IMR-90 (cell line): ENCODE data around the gene BMP4. TPM values are rescaled to one million over a fixed set of nuclear protein-coding genes. Genes with fewer than 3 reads are reported as not detected.

Source experiments
- ATAC-seq: fragments of 200-7000 bp; cut with Tn5 transposase; 2 replicates; pipeline ENCODE4 v1.9.1; 2020; ENCODE audit warnings: low read depth, mild to moderate bottlenecking, moderate library complexity
- BruUV-seq: library from RNA; stranded (reverse); fragments of 400-500 nt; replicated peaks from 2 replicates; lab custom pipeline; 2021; lab: Mats Ljungman, UMichigan
- CTCF ChIA-PET: fragments of 300-600 bp; formaldehyde crosslinking; extraction: SDS; loops from one replicate; lab custom pipeline; 2021; ENCODE audit warnings: antibody characterized with exemption; lab: Yijun Ruan, JAX
- POLR2A ChIA-PET: fragments of 300-600 bp; sonication (Branson Sonifier 250); formaldehyde crosslinking; loops from one replicate; lab custom pipeline; 2022; ENCODE audit warnings: antibody characterized with exemption; ENCODE audit not compliant: unreplicated experiment; lab: Charles Lee
- DNase-seq: peaks from one replicate; pipeline ENCODE4 v3.0.0; 2013
- H2AFZ ChIP-seq: replicated peaks from 2 replicates; pipeline ENCODE3; 2013; ENCODE audit warnings: low read length, mild to moderate bottlenecking; ENCODE audit not compliant: poor library complexity
- H2AK5ac ChIP-seq: 2 replicates; pipeline ENCODE4 v1.6.1; 2013; ENCODE audit warnings: low read depth, low read length, inconsistent platforms
- H2AK9ac ChIP-seq: replicated peaks from 2 replicates; pipeline ENCODE3; 2013; ENCODE audit warnings: mild to moderate bottlenecking, low read depth, low read length, moderate library complexity; ENCODE audit not compliant: poor library complexity
- H2BK120ac ChIP-seq: 2 replicates; pipeline ENCODE4 v1.6.1; 2013; ENCODE audit warnings: low read depth, low read length, inconsistent platforms
- H2BK15ac ChIP-seq: 3 replicates; pipeline ENCODE4 v1.6.1; 2013; ENCODE audit warnings: low read depth, low read length, inconsistent platforms
- H2BK20ac ChIP-seq: 2 replicates; pipeline ENCODE4 v1.6.1; 2013; ENCODE audit warnings: low read depth, mild to moderate bottlenecking, inconsistent platforms, low read length, moderate library complexity
- H2BK5ac ChIP-seq: 2 replicates; pipeline ENCODE4 v1.6.1; 2013; ENCODE audit warnings: mild to moderate bottlenecking, low read depth, low read length, inconsistent platforms; ENCODE audit not compliant: poor library complexity, severe bottlenecking
- H3K14ac ChIP-seq: replicated peaks from 2 replicates; pipeline ENCODE4 v1.6.1; 2013; ENCODE audit warnings: low read depth, low read length, inconsistent platforms
- H3K18ac ChIP-seq: 2 replicates; pipeline ENCODE4 v1.6.1; 2013; ENCODE audit warnings: low read depth, low read length, control low read depth
- H3K23ac ChIP-seq: 2 replicates; pipeline ENCODE4 v1.6.1; 2013; ENCODE audit warnings: low read depth, low read length, inconsistent platforms
- H3K27ac ChIP-seq: 2 replicates; pipeline ENCODE4 v1.5.1; 2013; ENCODE audit warnings: mild to moderate bottlenecking, control low read depth, low read length; ENCODE audit not compliant: insufficient read depth
- H3K27me3 ChIP-seq: 2 replicates; pipeline ENCODE4 v1.6.1; 2013; ENCODE audit warnings: low read length; ENCODE audit not compliant: control insufficient read depth, insufficient read depth
- H3K36me3 ChIP-seq: 2 replicates; pipeline ENCODE4 v1.6.1; 2013; ENCODE audit warnings: low read length, mixed read lengths; ENCODE audit not compliant: control insufficient read depth, insufficient read depth
- H3K4ac ChIP-seq: 2 replicates; pipeline ENCODE4 v1.6.1; 2013; ENCODE audit warnings: low read depth, low read length, inconsistent platforms
- H3K4me1 ChIP-seq: 2 replicates; pipeline ENCODE4 v1.6.1; 2013; ENCODE audit warnings: low read length, mixed read lengths; ENCODE audit not compliant: control insufficient read depth, insufficient read depth
- H3K4me2 ChIP-seq: 2 replicates; pipeline ENCODE4 v1.6.1; 2013; ENCODE audit warnings: low read depth, mild to moderate bottlenecking, control low read depth, low read length, moderate library complexity
- H3K4me3 ChIP-seq: 2 replicates; pipeline ENCODE4 v1.5.1; 2013; ENCODE audit warnings: low read depth, mild to moderate bottlenecking, control low read depth, low read length, moderate library complexity; ENCODE audit not compliant: insufficient read depth
- H3K56ac ChIP-seq: 2 replicates; pipeline ENCODE4 v1.6.1; 2013; ENCODE audit warnings: low read length, inconsistent platforms; ENCODE audit not compliant: insufficient read depth; ENCODE audit errors: extremely low read depth
- H3K79me1 ChIP-seq, 2 experiments: 2 replicates each; pipeline ENCODE4 v1.6.1; 2013; ENCODE audit warnings: low read length in 2 of 2, inconsistent platforms in 1 of 2, low read depth in 1 of 2
- H3K9ac ChIP-seq: 2 replicates; pipeline ENCODE4 v1.6.1; 2013; ENCODE audit warnings: low read depth, low read length, control low read depth
- H3K9me1 ChIP-seq: 2 replicates; pipeline ENCODE4 v1.6.1; 2013; ENCODE audit warnings: low read length, inconsistent platforms; ENCODE audit not compliant: insufficient read depth
- H3K9me3 ChIP-seq: 2 replicates; pipeline ENCODE4 v1.6.1; 2013; ENCODE audit warnings: low read length; ENCODE audit not compliant: control insufficient read depth, insufficient read depth
- H4K20me1 ChIP-seq: 2 replicates; pipeline ENCODE4 v1.6.1; 2013; ENCODE audit warnings: low read length, inconsistent platforms; ENCODE audit not compliant: insufficient read depth
- H4K5ac ChIP-seq: 2 replicates; pipeline ENCODE4 v1.6.1; 2013; ENCODE audit warnings: mild to moderate bottlenecking, low read depth, low read length, control low read depth
- H4K8ac ChIP-seq, 2 experiments: 2 replicates each; pipeline ENCODE4 v1.6.1; 2013; ENCODE audit warnings: low read depth in 2 of 2, low read length in 2 of 2, control low read depth in 1 of 2, inconsistent platforms in 1 of 2
- H4K91ac ChIP-seq: 2 replicates; pipeline ENCODE4 v1.6.1; 2013; ENCODE audit warnings: low read depth, low read length, inconsistent platforms; ENCODE audit not compliant: insufficient read depth
- MAFK ChIP-seq: IDR thresholded peaks from 2 replicates; pipeline ENCODE4 v1.6.1; 2012; ENCODE audit warnings: low read depth, low read length, improper control_type of control experiment
- POLR2A ChIP-seq: IDR thresholded peaks from 2 replicates; pipeline ENCODE4 v1.6.1; 2012; ENCODE audit warnings: mild to moderate bottlenecking, low read depth, low read length
- WGBS, 2 experiments: methylation state at CpG; one replicate each; pipeline versions ENCODE4 v1.1.5 to v1.1.7; 2013; ENCODE audit warnings: missing lambda C conversion rate in 2 of 2; ENCODE audit not compliant: insufficient read length in 1 of 2; ENCODE audit errors: extremely low coverage in 2 of 2; 5-methylcytosine and 5-hydroxymethylcytosine counted together
- dilution Hi-C: fragments of 300-500 bp; cut with HindIII; formaldehyde crosslinking; loops from one replicate; pipeline ENCODE4 v1.14.3; 2018; ENCODE audit warnings: low sequenced_read_pairs; ENCODE audit not compliant: unreplicated experiment
- in situ Hi-C: fragments of 300-500 bp; cut with MboI; formaldehyde crosslinking; loops from 3 replicates; pipeline ENCODE4 v1.14.3; 2019; ENCODE audit warnings: low sequenced_read_pairs, inconsistent platforms, mixed read lengths
- intact Hi-C: fragments of 100-400 bp; cut with micrococcal nuclease; formaldehyde crosslinking; loops from 2 replicates; pipeline ENCODE4 v1.10.0; 2022
- polyA plus RNA-seq, 3 experiments: library from polyadenylated mRNA; depleted of rRNA; stranded (reverse); fragments of >200 nt; gene quantifications; 2 replicates each; pipeline ENCODE4 v1.2.3, GENCODE V29; 2012; ENCODE audit warnings: low replicate concordance in 1 of 3
- total RNA-seq: library from RNA; depleted of rRNA; stranded (reverse); fragments of >200 nt; gene quantifications from 2 replicates; pipeline ENCODE4 v1.2.3, GENCODE V29; 2012

Gene BMP4
- total and polyA plus RNA-seq, 2 of the 4 experiments (the other 2 are of a cell fraction) = 3.4 to 4.2 TPM

DNA sequence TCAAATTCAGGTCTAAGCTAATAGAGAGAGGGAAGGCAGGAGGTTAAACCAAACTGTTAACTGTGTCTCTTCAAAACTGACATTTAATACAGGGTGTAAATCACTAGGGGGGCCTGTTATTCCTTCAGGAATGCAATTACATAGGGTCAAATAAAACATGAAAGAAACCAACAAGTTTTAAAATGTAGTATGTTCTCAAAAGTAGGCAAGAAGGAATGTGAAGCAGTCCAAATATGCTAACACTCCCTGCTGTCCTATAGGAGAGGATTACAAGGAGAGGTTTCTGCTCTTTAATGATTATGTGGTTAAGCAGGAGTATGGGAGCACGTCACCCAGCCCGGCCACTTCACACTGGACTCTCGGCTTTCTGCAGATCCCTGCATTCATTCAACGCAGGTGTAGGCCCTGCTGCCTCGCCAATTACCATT is 42.5 kb upstream of the BMP4 start:
- peak overlapping the region; percentile 96 for H3K4ac ChIP-seq
- peak overlapping the region; percentile 72 for H4K91ac ChIP-seq
- H3K36me3 ChIP-seq = no peaks in the 10 kb centered on the region
- intact Hi-C loops (no loop called here), dilution Hi-C loops (no loop called here), in situ Hi-C loops (no loop called here)
- H2AK5ac ChIP-seq = peak overlapping the region; percentile 48; the same call in 1 of the 2 replicates
- peaks cover 19% of the 10 kb centered on the region for H3K4me1 ChIP-seq
- ChIA-PET CTCF (no interaction called here), POLR2A (no interaction called here)
- peak overlapping the region; percentile 45; the same call in 1 of the 2 replicates for H3K18ac ChIP-seq
- no CpG with 5 or more reads among the region's 5 CpGs for whole genome bisulfite sequencing, 2 experiments
- H2BK5ac ChIP-seq = peak overlapping the region; percentile 71
- H3K27me3 ChIP-seq = no peaks in the 10 kb centered on the region
- H3K9me3 ChIP-seq = no peaks in the 10 kb centered on the region
- peak overlapping the region; percentile 29; the same call in 1 of the 2 replicates for H3K9ac ChIP-seq
- H2AK9ac ChIP-seq = no peak overlapping the region
- H3K27ac ChIP-seq = peak overlapping the region; percentile 84
- peak overlapping the region; percentile 70; the same call in 1 of the 2 replicates for H3K56ac ChIP-seq
- peak overlapping the region; percentile 64 for H3K14ac ChIP-seq
- H3K4me3 ChIP-seq = no peak overlapping the region
- H2BK120ac ChIP-seq = peak overlapping the region; percentile 76
- peaks cover 4% of the 10 kb centered on the region; the same call in 1 of the 2 replicates for H3K9me1 ChIP-seq
- no peak overlapping the region for H2AFZ ChIP-seq
- no peaks in the 10 kb centered on the region for H4K20me1 ChIP-seq
- peak overlapping the region; percentile 86; the same call in 1 of the 2 replicates for H2BK20ac ChIP-seq
- H3K4me2 ChIP-seq = peak overlapping the region; percentile 41
- BruUV-seq = no TSS peak
- no peaks in the 10 kb centered on the region for H3K79me1 ChIP-seq
- TF ChIP-seq POLR2A (no peak), MAFK (no peak)
- H4K8ac ChIP-seq = peak overlapping the region; percentile 79 to 92; a peak in 3 of 4 replicates
- peak; percentile 93 for ATAC-seq
- peak; percentile 76 for DNase-seq
- H3K23ac ChIP-seq = 0 out of 2 replicates have a peak overlapping the region, but pooled peaks have one; percentile 49
- peak overlapping the region; percentile 19; the same call in 1 of the 2 replicates for H4K5ac ChIP-seq
- peak overlapping the region; percentile 99 for H2BK15ac ChIP-seq
